IMR-90 (cell line): Measurements from ENCODE around the gene SLC25A34. TPM values are rescaled to one million over a fixed set of nuclear protein-coding genes. Genes with fewer than 3 reads are reported as not detected.

Experiments used
- ATAC-seq: fragments of 200-7000 bp; cut with Tn5 transposase; 2 replicates; pipeline ENCODE4 v1.9.1; 2020; ENCODE audit warnings: low read depth, mild to moderate bottlenecking, moderate library complexity
- BruUV-seq: library from RNA; stranded (reverse); fragments of 400-500 nt; replicated peaks from 2 replicates; lab custom pipeline; 2021; lab: Mats Ljungman, UMichigan
- CTCF ChIA-PET: fragments of 300-600 bp; formaldehyde crosslinking; extraction: SDS; loops from one replicate; lab custom pipeline; 2021; ENCODE audit warnings: antibody characterized with exemption; lab: Yijun Ruan, JAX
- POLR2A ChIA-PET: fragments of 300-600 bp; sonication (Branson Sonifier 250); formaldehyde crosslinking; loops from one replicate; lab custom pipeline; 2022; ENCODE audit warnings: antibody characterized with exemption; ENCODE audit not compliant: unreplicated experiment; lab: Charles Lee
- DNase-seq: peaks from one replicate; pipeline ENCODE4 v3.0.0; 2013
- H2AFZ ChIP-seq: replicated peaks from 2 replicates; pipeline ENCODE3; 2013; ENCODE audit warnings: low read length, mild to moderate bottlenecking; ENCODE audit not compliant: poor library complexity
- H2AK5ac ChIP-seq: 2 replicates; pipeline ENCODE4 v1.6.1; 2013; ENCODE audit warnings: low read depth, low read length, inconsistent platforms
- H2AK9ac ChIP-seq: replicated peaks from 2 replicates; pipeline ENCODE3; 2013; ENCODE audit warnings: mild to moderate bottlenecking, low read depth, low read length, moderate library complexity; ENCODE audit not compliant: poor library complexity
- H2BK120ac ChIP-seq: 2 replicates; pipeline ENCODE4 v1.6.1; 2013; ENCODE audit warnings: low read depth, low read length, inconsistent platforms
- H2BK15ac ChIP-seq: 3 replicates; pipeline ENCODE4 v1.6.1; 2013; ENCODE audit warnings: low read depth, low read length, inconsistent platforms
- H2BK20ac ChIP-seq: 2 replicates; pipeline ENCODE4 v1.6.1; 2013; ENCODE audit warnings: low read depth, mild to moderate bottlenecking, inconsistent platforms, low read length, moderate library complexity
- H2BK5ac ChIP-seq: 2 replicates; pipeline ENCODE4 v1.6.1; 2013; ENCODE audit warnings: mild to moderate bottlenecking, low read depth, low read length, inconsistent platforms; ENCODE audit not compliant: poor library complexity, severe bottlenecking
- H3K14ac ChIP-seq: replicated peaks from 2 replicates; pipeline ENCODE4 v1.6.1; 2013; ENCODE audit warnings: low read depth, low read length, inconsistent platforms
- H3K18ac ChIP-seq: 2 replicates; pipeline ENCODE4 v1.6.1; 2013; ENCODE audit warnings: low read depth, low read length, control low read depth
- H3K23ac ChIP-seq: 2 replicates; pipeline ENCODE4 v1.6.1; 2013; ENCODE audit warnings: low read depth, low read length, inconsistent platforms
- H3K27ac ChIP-seq: 2 replicates; pipeline ENCODE4 v1.5.1; 2013; ENCODE audit warnings: mild to moderate bottlenecking, control low read depth, low read length; ENCODE audit not compliant: insufficient read depth
- H3K27me3 ChIP-seq: 2 replicates; pipeline ENCODE4 v1.6.1; 2013; ENCODE audit warnings: low read length; ENCODE audit not compliant: control insufficient read depth, insufficient read depth
- H3K36me3 ChIP-seq: 2 replicates; pipeline ENCODE4 v1.6.1; 2013; ENCODE audit warnings: low read length, mixed read lengths; ENCODE audit not compliant: control insufficient read depth, insufficient read depth
- H3K4ac ChIP-seq: 2 replicates; pipeline ENCODE4 v1.6.1; 2013; ENCODE audit warnings: low read depth, low read length, inconsistent platforms
- H3K4me1 ChIP-seq: 2 replicates; pipeline ENCODE4 v1.6.1; 2013; ENCODE audit warnings: low read length, mixed read lengths; ENCODE audit not compliant: control insufficient read depth, insufficient read depth
- H3K4me2 ChIP-seq: 2 replicates; pipeline ENCODE4 v1.6.1; 2013; ENCODE audit warnings: low read depth, mild to moderate bottlenecking, control low read depth, low read length, moderate library complexity
- H3K4me3 ChIP-seq: 2 replicates; pipeline ENCODE4 v1.5.1; 2013; ENCODE audit warnings: low read depth, mild to moderate bottlenecking, control low read depth, low read length, moderate library complexity; ENCODE audit not compliant: insufficient read depth
- H3K56ac ChIP-seq: 2 replicates; pipeline ENCODE4 v1.6.1; 2013; ENCODE audit warnings: low read length, inconsistent platforms; ENCODE audit not compliant: insufficient read depth; ENCODE audit errors: extremely low read depth
- H3K79me1 ChIP-seq, 2 experiments: 2 replicates each; pipeline ENCODE4 v1.6.1; 2013; ENCODE audit warnings: low read length in 2 of 2, inconsistent platforms in 1 of 2, low read depth in 1 of 2
- H3K9ac ChIP-seq: 2 replicates; pipeline ENCODE4 v1.6.1; 2013; ENCODE audit warnings: low read depth, low read length, control low read depth
- H3K9me1 ChIP-seq: 2 replicates; pipeline ENCODE4 v1.6.1; 2013; ENCODE audit warnings: low read length, inconsistent platforms; ENCODE audit not compliant: insufficient read depth
- H3K9me3 ChIP-seq: 2 replicates; pipeline ENCODE4 v1.6.1; 2013; ENCODE audit warnings: low read length; ENCODE audit not compliant: control insufficient read depth, insufficient read depth
- H4K20me1 ChIP-seq: 2 replicates; pipeline ENCODE4 v1.6.1; 2013; ENCODE audit warnings: low read length, inconsistent platforms; ENCODE audit not compliant: insufficient read depth
- H4K5ac ChIP-seq: 2 replicates; pipeline ENCODE4 v1.6.1; 2013; ENCODE audit warnings: mild to moderate bottlenecking, low read depth, low read length, control low read depth
- H4K8ac ChIP-seq, 2 experiments: 2 replicates each; pipeline ENCODE4 v1.6.1; 2013; ENCODE audit warnings: low read depth in 2 of 2, low read length in 2 of 2, control low read depth in 1 of 2, inconsistent platforms in 1 of 2
- H4K91ac ChIP-seq: 2 replicates; pipeline ENCODE4 v1.6.1; 2013; ENCODE audit warnings: low read depth, low read length, inconsistent platforms; ENCODE audit not compliant: insufficient read depth
- CEBPB ChIP-seq: IDR thresholded peaks from 2 replicates; pipeline ENCODE4 v1.6.1; 2012; ENCODE audit warnings: low read depth, low read length, improper control_type of control experiment
- FOS ChIP-seq: fragments of 150-350 bp; IDR thresholded peaks from 2 replicates; pipeline ENCODE4 v1.6.1; 2016; ENCODE audit warnings: low read depth, low read length
- MAZ ChIP-seq: IDR thresholded peaks from 2 replicates; pipeline ENCODE4 v1.6.1; 2012; ENCODE audit warnings: low read depth, mild to moderate bottlenecking, low read length, improper control_type of control experiment, moderate library complexity, borderline replicate concordance
- NFE2L2 ChIP-seq: fragments of 150-350 bp; IDR thresholded peaks from 2 replicates; pipeline ENCODE4 v1.6.1; 2016; ENCODE audit warnings: low read depth, mild to moderate bottlenecking, low read length
- POLR2A ChIP-seq: IDR thresholded peaks from 2 replicates; pipeline ENCODE4 v1.6.1; 2012; ENCODE audit warnings: mild to moderate bottlenecking, low read depth, low read length
- RFX5 ChIP-seq: IDR thresholded peaks from 2 replicates; pipeline ENCODE4 v1.8.0; 2012; ENCODE audit warnings: low read depth, mild to moderate bottlenecking, low read length, moderate library complexity
- SMC3 ChIP-seq: fragments of 150-350 bp; IDR thresholded peaks from 2 replicates; pipeline ENCODE4 v1.6.1; 2016; ENCODE audit warnings: low read depth, mild to moderate bottlenecking, antibody characterized with exemption, low read length, moderate library complexity
- WGBS, 2 experiments: methylation state at CpG; one replicate each; pipeline versions ENCODE4 v1.1.5 to v1.1.7; 2013; ENCODE audit warnings: missing lambda C conversion rate in 2 of 2; ENCODE audit not compliant: insufficient read length in 1 of 2; ENCODE audit errors: extremely low coverage in 2 of 2; 5-methylcytosine and 5-hydroxymethylcytosine counted together
- dilution Hi-C: fragments of 300-500 bp; cut with HindIII; formaldehyde crosslinking; loops from one replicate; pipeline ENCODE4 v1.14.3; 2018; ENCODE audit warnings: low sequenced_read_pairs; ENCODE audit not compliant: unreplicated experiment
- in situ Hi-C: fragments of 300-500 bp; cut with MboI; formaldehyde crosslinking; loops from 3 replicates; pipeline ENCODE4 v1.14.3; 2019; ENCODE audit warnings: low sequenced_read_pairs, inconsistent platforms, mixed read lengths
- intact Hi-C: fragments of 100-400 bp; cut with micrococcal nuclease; formaldehyde crosslinking; loops from 2 replicates; pipeline ENCODE4 v1.10.0; 2022
- polyA plus RNA-seq, 3 experiments: library from polyadenylated mRNA; depleted of rRNA; stranded (reverse); fragments of >200 nt; gene quantifications; 2 replicates each; pipeline ENCODE4 v1.2.3, GENCODE V29; 2012; ENCODE audit warnings: low replicate concordance in 1 of 3
- total RNA-seq: library from RNA; depleted of rRNA; stranded (reverse); fragments of >200 nt; gene quantifications from 2 replicates; pipeline ENCODE4 v1.2.3, GENCODE V29; 2012
- TF ChIP-seq, protein P1 (sequence below): fragments of 150-350 bp; IDR thresholded peaks from 2 replicates; pipeline ENCODE4 v1.6.1; 2017; ENCODE audit warnings: mild to moderate bottlenecking, antibody characterized with exemption, low read length, low read depth

The SLC25A34 gene
- total and polyA plus RNA-seq, 2 of the 4 experiments (the other 2 are of a cell fraction): under 0.01 to 0.72 TPM

DNA sequence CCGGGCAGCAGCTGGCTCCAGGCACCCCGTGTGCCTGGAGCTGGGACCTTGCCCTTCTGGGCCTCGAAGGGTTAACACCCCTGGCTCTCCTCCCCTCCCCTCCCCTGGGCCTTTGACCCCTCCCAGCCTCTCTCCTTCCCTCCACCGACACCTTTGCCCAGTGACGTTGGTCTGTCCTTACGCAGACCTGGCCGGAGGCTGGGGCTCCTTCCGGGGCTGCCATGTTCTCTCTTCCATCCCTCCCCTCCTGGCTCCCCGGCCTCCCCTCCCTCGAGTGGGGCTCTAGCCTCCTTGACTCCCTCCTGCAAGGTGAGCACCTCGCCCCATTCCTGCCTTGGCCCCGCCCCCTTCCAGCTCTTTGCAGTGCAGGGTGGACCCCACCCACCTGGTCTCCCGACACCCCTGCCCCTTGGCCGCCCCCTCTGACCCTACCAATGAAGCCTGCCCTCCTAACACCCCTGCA is 6.3 kb downstream of the SLC25A34 start, which contains the start of gene TMEM82:
Gene TMEM82, plus strand, starts transcription at position 161 of the 463 bp plus-strand sequence. Its CDS starts 61 bp downstream, at position 222.
- BruUV-seq: no TSS peak
- H2BK5ac ChIP-seq: no peak within 1 kb of the TSS
- in situ Hi-C loops (loop anchor here (5.0 kb wide), 1 partner anchor 145 kb away; no protein-coding TSS in a partner anchor), dilution Hi-C loops (no loop called here), intact Hi-C loops (no loop called here)
- no peak within 1 kb of the TSS for H3K27ac ChIP-seq
- no peak within 1 kb of the TSS for H2AK5ac ChIP-seq
- TF ChIP-seq MAZ (no peak), POLR2A (no peak), FOS (no peak), CEBPB (no peak), RFX5 (no peak), SMC3 (no peak), NFE2L2 (no peak)
- TF ChIP-seq, protein P1, sequence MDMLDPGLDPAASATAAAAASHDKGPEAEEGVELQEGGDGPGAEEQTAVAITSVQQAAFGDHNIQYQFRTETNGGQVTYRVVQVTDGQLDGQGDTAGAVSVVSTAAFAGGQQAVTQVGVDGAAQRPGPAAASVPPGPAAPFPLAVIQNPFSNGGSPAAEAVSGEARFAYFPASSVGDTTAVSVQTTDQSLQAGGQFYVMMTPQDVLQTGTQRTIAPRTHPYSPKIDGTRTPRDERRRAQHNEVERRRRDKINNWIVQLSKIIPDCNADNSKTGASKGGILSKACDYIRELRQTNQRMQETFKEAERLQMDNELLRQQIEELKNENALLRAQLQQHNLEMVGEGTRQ: no peak
- H3K56ac ChIP-seq: no peak within 1 kb of the TSS
- ATAC-seq: no peak
- no peaks in the 10 kb centered on the region for H3K9me3 ChIP-seq
- POLR2A ChIA-PET: no interaction called here
- no peak within 1 kb of the TSS for H2BK15ac ChIP-seq
- 26% methylated on average over 5 of the region's 14 CpGs; no CpG with 5 or more reads in 1 of the 2 experiments for WGBS, 2 experiments
- peaks cover 1% of the 10 kb centered on the region; the same call in 1 of the 2 replicates for H3K36me3 ChIP-seq
- H3K79me1 ChIP-seq: no peaks in the 10 kb centered on the region
- DNase-seq: no peak
- no peak within 1 kb of the TSS for H4K5ac ChIP-seq
- H4K20me1 ChIP-seq: no peaks in the 10 kb centered on the region
- H3K18ac ChIP-seq: no peak within 1 kb of the TSS
- no peak within 1 kb of the TSS for H4K91ac ChIP-seq
- no peak within 1 kb of the TSS for H2BK120ac ChIP-seq
- no peaks in the 10 kb centered on the region for H3K27me3 ChIP-seq
- H3K4me3 ChIP-seq: no peak within 1 kb of the TSS
- H3K14ac ChIP-seq: no peak within 1 kb of the TSS
- no peak within 1 kb of the TSS for H3K4ac ChIP-seq
- no peak within 1 kb of the TSS for H4K8ac ChIP-seq
- H3K4me1 ChIP-seq: no peaks in the 10 kb centered on the region
- peak within 1 kb of the TSS; percentile 88 for H2AK9ac ChIP-seq
- H3K4me2 ChIP-seq: no peak within 1 kb of the TSS
- no peak within 1 kb of the TSS for H2BK20ac ChIP-seq
- H3K23ac ChIP-seq: no peak within 1 kb of the TSS
- CTCF ChIA-PET: interaction anchor here (0.6 kb wide), 1 partner anchor 277 kb away, joined by 3 read pairs; no protein-coding TSS in a partner anchor
- no peaks in the 10 kb centered on the region for H3K9me1 ChIP-seq
- H2AFZ ChIP-seq: peak within 1 kb of the TSS; percentile 85
- no peak within 1 kb of the TSS for H3K9ac ChIP-seq
